ENCODE data around the gene SMURF1. TPM values are rescaled to one million over a fixed set of nuclear protein-coding genes. Genes with fewer than 3 reads are reported as not detected.

The SMURF1 gene
- total RNA-seq, 4 donors from 2014 or later: 19.1 to 27.4 (median 23.9) TPM

DNA sequence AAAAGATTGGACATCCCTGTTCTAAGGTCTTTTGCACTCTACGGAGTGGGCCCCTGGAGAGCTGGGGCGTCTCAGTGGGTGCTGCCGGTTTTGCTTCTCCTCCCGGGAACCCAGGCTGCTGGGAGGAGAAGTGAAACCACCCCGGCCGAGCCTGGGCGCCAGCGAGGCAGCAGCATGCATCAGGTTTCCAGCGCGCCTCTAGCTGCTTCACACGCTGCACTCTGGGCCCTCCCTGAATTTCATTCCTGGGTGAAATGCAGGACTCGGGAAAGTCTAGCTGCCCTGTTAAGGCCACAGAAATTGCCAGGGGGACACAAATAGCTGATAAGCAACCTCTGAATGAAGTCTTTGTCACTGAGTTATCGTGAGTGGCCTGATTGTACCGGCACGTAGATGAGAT, 138.1 kb downstream of the SMURF1 start:
- H3K27me3 ChIP-seq: no peaks in the 10 kb centered on the region
- H3K9me3 ChIP-seq: no peaks in the 10 kb centered on the region
- H3K4me1 ChIP-seq: no peaks in the 10 kb centered on the region
- 77% methylated on average over 12 of the region's 15 CpGs for WGBS
- H3K27ac ChIP-seq (replicated peaks in 1 of 4): no peak overlapping the region
- intact Hi-C loops (cut with DNase I): no loop called here
- DNase-seq (ENCODE audit: extremely low spot score): no peak
- TF ChIP-seq EP300 (IDR thresholded peaks at IDR 0.05): no peak
- TF ChIP-seq POLR2AphosphoS5 (IDR thresholded peaks at IDR 0.05): no peak
- TF ChIP-seq, protein P1, sequence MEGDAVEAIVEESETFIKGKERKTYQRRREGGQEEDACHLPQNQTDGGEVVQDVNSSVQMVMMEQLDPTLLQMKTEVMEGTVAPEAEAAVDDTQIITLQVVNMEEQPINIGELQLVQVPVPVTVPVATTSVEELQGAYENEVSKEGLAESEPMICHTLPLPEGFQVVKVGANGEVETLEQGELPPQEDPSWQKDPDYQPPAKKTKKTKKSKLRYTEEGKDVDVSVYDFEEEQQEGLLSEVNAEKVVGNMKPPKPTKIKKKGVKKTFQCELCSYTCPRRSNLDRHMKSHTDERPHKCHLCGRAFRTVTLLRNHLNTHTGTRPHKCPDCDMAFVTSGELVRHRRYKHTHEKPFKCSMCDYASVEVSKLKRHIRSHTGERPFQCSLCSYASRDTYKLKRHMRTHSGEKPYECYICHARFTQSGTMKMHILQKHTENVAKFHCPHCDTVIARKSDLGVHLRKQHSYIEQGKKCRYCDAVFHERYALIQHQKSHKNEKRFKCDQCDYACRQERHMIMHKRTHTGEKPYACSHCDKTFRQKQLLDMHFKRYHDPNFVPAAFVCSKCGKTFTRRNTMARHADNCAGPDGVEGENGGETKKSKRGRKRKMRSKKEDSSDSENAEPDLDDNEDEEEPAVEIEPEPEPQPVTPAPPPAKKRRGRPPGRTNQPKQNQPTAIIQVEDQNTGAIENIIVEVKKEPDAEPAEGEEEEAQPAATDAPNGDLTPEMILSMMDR (IDR thresholded peaks at IDR 0.05): no peak
- TF ChIP-seq POLR2A (IDR thresholded peaks at IDR 0.05; ENCODE audit: low read depth): no peak
- no peak overlapping the region for H3K4me3 ChIP-seq
- peaks cover 67 to 100% (median 93%) of the 10 kb centered on the region in 4 donors for H3K36me3 ChIP-seq

DNA sequence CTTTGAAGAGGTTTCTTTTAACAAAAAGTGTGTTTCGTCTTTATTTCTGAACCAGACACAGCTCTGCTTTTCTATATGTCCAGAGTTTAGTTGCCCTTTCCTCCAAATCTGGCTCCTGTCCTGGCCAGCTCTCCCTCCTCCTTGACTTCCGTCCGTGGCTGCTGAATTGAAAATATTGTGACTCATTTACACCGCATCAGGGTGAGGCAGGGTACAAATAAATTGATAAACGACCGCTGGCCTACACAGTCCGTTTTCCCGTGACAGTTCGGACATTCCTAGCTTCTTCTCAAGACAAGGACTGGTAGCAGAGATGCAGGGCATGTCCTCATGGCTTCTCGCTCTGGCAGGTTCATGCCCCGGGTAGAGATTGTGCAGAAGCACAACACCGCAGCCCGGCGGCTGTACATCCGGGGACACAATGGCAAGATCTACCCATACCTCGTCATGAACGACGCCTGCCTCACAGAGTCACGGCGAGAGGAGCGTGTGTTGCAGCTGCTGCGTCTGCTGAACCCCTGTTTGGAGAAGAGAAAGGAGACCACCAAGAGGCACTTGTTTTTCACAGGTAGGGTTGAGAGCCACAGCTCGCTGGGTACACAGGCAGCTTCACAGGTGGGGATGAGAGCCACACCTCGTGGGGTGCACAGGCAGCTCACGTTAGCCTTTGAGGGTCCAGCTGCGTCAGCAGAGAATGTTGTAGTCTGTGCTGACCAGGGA, 139.0 kb downstream of the SMURF1 start:
- DNase-seq (ENCODE audit: extremely low spot score): no peak
- WGBS: 94% methylated on average over 23 of the region's 26 CpGs
- no peak for TF ChIP-seq POLR2A (IDR thresholded peaks at IDR 0.05; ENCODE audit: low read depth)
- no peak for TF ChIP-seq EP300 (IDR thresholded peaks at IDR 0.05)
- TF ChIP-seq POLR2AphosphoS5 (IDR thresholded peaks at IDR 0.05): no peak
- TF ChIP-seq, protein P1 (IDR thresholded peaks at IDR 0.05): no peak
- no peak overlapping the region for H3K4me3 ChIP-seq
- no peaks in the 10 kb centered on the region for H3K9me3 ChIP-seq
- H3K4me1 ChIP-seq: no peaks in the 10 kb centered on the region
- H3K27ac ChIP-seq (replicated peaks in 1 of 4): no peak overlapping the region
- H3K27me3 ChIP-seq: no peaks in the 10 kb centered on the region
- intact Hi-C loops (cut with DNase I): no loop called here
- peaks cover 67 to 100% (median 93%) of the 10 kb centered on the region in 4 donors for H3K36me3 ChIP-seq

DNA sequence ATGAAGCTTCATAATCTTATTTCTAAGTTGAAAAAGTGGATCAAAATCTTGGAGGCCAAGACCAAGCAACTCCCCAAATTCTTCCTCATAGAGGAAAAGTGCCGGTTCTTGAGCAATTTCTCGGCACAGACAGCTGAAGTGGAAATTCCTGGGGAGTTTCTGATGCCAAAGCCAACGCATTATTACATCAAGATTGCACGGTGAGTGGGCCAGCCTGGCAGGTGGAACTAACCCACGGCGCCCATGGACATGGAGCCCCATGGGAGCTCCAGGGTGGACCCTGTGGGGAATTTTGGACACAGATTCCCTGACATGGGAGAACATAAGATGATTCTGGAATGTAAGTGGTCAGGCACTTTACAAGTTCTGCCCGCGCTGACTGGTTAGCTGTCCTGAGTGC, 139.7 kb downstream of the SMURF1 start:
- intact Hi-C loops (cut with DNase I): no loop called here
- 93% methylated on average over 7 of the region's 8 CpGs for WGBS
- Histone ChIP-seq H3K36me3 (peaks cover 63 to 100% (median 94%) of the 10 kb centered on the region in 4 donors), H3K4me3 (no peak overlapping the region), H3K27me3 (no peaks in the 10 kb centered on the region), H3K9me3 (no peaks in the 10 kb centered on the region), H3K27ac (replicated peaks in 1 of 4) (no peak overlapping the region), H3K4me1 (no peaks in the 10 kb centered on the region)
- no peak for DNase-seq (ENCODE audit: extremely low spot score)
- TF ChIP-seq POLR2A (IDR thresholded peaks at IDR 0.05; ENCODE audit: low read depth) (no peak), EP300 (IDR thresholded peaks at IDR 0.05) (no peak)

DNA sequence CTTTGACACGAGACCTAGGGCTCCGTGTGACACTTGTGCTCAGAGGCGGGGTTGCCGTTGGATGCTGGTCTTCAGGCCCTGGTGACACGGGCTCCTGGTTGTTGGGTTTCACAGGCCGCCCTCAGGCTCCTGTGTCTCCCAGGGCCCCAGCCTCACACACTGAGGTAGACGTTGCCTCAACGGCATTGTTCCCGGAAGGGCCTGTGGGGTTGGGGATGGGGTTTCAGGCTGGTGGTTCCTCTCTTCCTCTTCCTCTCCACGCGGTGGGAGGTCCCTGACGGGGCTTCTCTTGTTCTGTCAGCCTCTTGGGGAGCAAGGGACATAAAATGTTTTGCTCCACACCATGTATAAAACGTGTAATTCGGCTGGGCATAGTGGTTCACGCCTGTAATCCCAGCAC, 140.5 kb downstream of the SMURF1 start:
- WGBS: 85% methylated on average over 11 of the region's 15 CpGs
- Histone ChIP-seq H3K4me1 (peaks cover 0 to 4% (median 0%) of the 10 kb centered on the region in 4 donors), H3K27ac (replicated peaks in 1 of 4) (no peak overlapping the region), H3K4me3 (no peak overlapping the region), H3K9me3 (no peaks in the 10 kb centered on the region), H3K27me3 (no peaks in the 10 kb centered on the region), H3K36me3 (peaks cover 61 to 100% (median 94%) of the 10 kb centered on the region in 4 donors)
- TF ChIP-seq EP300 (IDR thresholded peaks at IDR 0.05): no peak
- TF ChIP-seq, protein P1 (IDR thresholded peaks at IDR 0.05): no peak
- no peak for DNase-seq (ENCODE audit: extremely low spot score)
- intact Hi-C loops (cut with DNase I): no loop called here

DNA sequence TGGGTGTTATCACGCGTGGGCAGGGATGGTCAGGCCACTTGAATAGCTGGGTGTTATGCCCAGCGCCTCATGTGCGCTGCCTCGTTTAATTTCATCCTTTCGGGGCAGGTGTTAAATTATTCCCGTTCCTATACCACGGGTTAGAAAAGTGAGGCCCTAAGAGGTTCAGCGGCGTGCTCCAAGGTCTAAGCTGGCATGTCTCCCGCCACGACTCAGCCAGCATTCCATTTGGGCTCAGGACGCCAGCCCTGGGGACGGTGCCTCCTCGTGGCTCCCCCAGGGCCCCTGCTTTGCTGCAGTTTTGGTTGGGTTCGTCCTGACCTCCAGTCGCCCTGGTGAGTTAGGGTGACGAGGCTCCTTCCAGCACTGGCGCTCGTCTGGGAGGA, 141.1 kb downstream of the SMURF1 start:
- DNase-seq (ENCODE audit: extremely low spot score): no peak
- H3K27ac ChIP-seq (replicated peaks in 1 of 4): no peak overlapping the region
- TF ChIP-seq EP300 (IDR thresholded peaks at IDR 0.05) (no peak), POLR2A (IDR thresholded peaks at IDR 0.05; ENCODE audit: low read depth) (no peak)
- TF ChIP-seq, protein P1 (IDR thresholded peaks at IDR 0.05): no peak
- H3K27me3 ChIP-seq: no peaks in the 10 kb centered on the region
- peaks cover 58 to 97% (median 91%) of the 10 kb centered on the region in 4 donors for H3K36me3 ChIP-seq
- H3K9me3 ChIP-seq: no peaks in the 10 kb centered on the region
- H3K4me1 ChIP-seq: peaks cover 0 to 4% (median 3%) of the 10 kb centered on the region in 4 donors
- no peak overlapping the region for H3K4me3 ChIP-seq
- intact Hi-C loops (cut with DNase I): no loop called here
- WGBS: 95% methylated on average over 20 of the region's 20 CpGs

Data from esophagus muscularis mucosa (tissue), 4 donors.